ENCODE results near the gene IER3.
A peak's percentile ranks its signal among the peaks of the same experiment; 100 is the strongest.
"Not testable (repeated sequence)": the region's sequence is repeated elsewhere in the genome, so short reads cannot be mapped to it uniquely, and the experiment has no call there.

The IER3 gene

GRCh38 chr6:30723843-30724741 is 20.3 kb downstream of the IER3 start:
- DNase-seq (ENCODE audit: low read depth) = not testable (repeated sequence)

DNA sequence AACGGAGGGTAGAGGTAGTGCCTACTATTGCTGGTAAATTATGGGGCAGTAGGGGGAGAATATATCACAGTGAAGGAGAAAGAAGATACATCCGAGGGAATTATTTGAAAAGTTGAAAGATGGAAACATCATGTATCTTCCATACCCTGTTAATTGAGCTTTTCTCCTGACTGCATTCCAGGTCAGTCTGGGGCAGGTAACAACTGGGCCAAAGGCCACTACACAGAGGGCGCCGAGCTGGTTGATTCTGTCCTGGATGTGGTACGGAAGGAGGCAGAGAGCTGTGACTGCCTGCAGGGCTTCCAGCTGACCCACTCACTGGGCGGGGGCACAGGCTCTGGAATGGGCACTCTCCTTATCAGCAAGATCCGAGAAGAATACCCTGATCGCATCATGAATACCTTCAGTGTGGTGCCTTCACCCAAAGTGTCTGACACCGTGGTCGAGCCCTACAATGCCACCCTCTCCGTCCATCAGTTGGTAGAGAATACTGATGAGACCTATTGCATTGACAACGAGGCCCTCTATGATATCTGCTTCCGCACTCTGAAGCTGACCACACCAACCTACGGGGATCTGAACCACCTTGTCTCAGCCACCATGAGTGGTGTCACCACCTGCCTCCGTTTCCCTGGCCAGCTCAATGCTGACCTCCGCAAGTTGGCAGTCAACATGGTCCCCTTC is 21.0 kb downstream of the IER3 start:
- not testable (repeated sequence) for DNase-seq (ENCODE audit: low read depth)

DNA sequence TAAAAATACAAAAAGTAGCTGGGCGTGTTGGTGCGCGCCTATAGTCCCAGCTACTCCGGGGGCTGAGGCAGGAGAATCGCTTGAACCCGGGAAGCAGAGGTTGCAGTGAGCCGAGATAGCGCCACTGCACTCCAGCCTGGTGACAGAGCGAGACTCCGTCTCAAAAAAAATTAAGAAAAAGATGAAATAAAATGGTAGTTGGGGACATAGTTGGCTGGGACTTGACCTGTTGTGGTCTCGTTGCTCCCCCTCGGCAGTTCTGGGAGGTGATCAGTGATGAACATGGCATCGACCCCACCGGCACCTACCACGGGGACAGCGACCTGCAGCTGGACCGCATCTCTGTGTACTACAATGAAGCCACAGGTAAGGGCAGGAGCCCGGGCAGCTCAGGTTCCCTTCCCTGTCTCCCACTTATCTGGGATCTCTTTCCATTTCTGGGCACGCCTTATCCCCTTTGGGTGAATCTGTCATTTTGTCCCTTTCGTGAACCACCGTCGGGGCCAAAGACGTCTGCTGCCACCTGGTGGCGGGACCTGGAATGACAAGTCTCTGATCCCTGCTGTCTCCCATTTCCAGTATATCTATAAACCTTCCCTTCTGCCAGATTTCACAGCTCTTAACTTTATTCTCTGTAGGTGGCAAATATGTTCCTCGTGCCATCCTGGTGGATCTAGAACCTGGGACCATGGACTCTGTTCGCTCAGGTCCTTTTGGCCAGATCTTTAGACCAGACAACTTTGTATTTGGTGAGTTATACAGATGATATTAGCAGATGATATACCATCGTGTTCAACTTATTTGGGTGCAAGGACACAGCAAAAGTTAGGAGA is 21.9 kb downstream of the IER3 start:
- no peak for DNase-seq (ENCODE audit: low read depth)

DNA sequence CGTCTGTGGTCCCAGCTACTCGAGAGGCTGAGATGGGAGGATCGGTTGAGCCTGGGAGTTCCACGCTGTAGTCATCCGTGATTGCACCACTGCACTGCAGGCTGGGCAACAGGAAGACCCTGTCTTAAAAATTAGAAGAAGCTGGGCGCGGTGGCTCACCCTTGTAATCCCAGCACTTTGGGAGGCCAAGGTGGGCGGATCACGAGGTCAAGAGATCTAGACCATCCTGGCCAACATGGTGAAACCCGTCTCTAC is 22.4 kb downstream of the IER3 start:
- not testable (repeated sequence) for DNase-seq (ENCODE audit: low read depth)

DNA sequence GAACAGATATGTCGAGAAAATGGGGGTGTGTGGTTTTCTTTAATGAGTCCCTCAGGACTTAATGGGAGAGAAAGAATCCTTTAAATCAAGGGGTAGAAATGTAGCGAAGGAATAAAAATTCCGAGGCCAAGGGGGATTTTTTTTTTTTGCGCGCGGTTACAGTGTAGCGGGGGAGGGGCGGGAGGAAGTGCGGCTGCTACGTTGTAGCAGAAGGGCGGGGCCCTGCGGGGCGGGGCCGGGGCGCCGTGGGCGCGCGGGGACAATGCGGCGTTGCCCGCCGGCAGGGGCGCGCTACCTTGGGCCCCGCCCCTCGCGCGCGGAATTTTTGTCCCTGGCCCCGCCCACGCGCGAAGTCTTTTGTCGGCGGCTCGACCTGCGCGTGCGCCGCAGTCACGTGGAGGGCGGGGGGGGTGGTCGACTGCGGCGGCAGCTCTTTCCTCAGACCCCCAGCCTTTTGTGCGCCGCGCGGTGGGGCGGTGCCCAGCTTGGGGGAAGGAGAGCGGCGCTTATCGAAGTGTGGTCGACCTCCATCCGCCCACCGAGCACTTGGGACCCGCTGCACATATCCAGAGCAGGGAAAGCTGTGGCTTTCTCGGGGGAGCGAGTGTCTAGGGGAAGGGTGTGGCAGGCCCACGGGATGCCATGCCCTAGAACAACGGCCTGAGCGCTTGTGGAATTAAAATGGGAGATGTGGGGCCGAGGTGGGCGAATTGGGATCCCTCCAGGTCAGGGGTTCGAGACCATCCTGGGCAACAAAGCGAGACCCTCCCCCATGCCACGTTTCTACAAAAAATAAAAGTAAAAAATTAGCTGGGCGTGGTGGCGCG is 22.9 kb downstream of the IER3 start:
- peak; percentile 71 for DNase-seq (ENCODE audit: low read depth)

DNA sequence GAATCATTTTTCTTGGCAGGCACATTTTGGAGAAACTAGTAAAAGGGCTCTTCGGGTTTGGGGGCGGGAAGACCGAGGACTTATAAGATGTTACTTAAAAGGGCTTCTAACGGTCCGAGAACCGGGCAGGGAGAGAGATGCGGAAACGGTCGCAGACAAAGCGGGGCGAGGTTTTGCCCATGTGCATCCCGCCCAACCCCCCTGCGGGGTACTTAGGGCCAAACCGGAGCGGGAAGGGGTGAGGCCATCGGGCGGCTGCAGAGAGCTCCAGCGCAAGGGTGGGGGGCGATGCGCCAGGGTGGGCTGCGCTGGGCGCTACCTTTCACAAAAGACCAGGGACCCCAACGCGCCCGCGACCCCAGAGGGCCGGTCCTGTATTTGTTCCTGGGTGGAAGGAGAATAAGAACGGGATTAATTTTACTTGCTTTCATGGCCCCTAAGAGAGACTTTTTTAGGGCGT is 23.6 kb downstream of the IER3 start:
- no peak for DNase-seq (ENCODE audit: low read depth)

GRCh38 chr6:30719791-30720737 is 24.3 kb downstream of the IER3 start, which contains the start of gene TUBB:
TSS of gene TUBB (plus strand) at chr6:30720352. CDS start at chr6:30720507, 155 bp downstream.
- DNase-seq (ENCODE audit: low read depth) = peak; percentile 91

DNA sequence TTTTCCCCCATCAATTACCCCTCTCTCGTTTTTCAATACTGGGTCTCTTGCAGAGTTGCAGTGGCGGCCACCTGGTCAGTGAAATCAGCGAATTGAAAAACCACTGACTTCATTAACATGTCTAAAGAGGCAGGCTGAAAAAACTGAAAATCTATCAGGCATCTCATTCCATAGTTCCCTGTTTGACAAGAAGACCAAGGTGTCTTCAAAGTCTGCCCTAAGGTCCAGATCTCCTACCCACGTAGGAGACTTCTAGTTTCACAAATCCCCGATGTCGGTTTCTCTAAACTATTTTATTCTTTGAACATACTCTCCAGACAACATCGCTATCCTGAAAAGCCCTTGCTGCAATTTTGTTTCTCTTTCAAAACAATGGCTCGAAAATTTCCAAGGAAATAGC is 25.0 kb downstream of the IER3 start:
- no peak for DNase-seq (ENCODE audit: low read depth)

DNA sequence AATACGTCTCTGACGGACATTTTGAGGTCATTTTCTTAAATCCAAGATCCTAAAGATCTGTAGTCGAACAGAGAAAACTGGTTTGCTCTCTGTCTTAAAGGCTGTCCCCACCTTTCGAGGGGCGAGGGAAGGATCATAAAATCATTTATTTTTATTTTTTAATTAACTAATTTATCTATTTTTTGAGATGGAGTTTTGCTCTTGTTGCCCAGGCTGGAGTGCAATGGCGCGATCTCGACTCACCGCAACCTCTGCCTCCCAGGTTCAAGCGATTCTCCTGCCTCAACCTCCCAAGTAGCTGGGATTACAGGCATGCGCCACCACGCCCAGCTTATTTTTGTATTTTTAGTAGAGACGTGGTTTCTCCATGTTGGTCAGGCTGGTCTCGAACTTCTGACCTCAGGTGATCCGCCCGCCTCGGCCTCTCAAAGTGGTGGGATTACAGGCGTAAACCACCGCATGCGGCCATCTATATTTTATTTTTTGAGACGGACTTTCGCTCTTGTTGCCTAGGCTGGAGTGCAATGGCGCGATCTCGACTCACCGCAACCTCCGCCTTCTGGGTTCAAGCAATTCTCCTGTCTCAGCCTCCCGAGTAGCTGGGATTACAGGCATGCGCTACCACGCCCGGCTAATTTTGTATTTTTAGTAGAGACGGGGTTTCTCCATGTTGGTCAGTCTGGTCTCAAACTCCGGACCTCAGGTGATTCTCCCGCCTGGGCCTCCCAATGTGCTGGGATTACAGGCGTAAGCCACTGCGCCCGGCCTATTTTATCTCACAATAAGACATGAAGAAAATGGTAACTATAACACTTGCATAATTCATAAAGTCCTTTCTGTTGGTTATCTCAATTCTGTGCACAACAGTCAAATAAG is 26.3 kb downstream of the IER3 start:
- not testable (repeated sequence) for DNase-seq (ENCODE audit: low read depth)

DNA sequence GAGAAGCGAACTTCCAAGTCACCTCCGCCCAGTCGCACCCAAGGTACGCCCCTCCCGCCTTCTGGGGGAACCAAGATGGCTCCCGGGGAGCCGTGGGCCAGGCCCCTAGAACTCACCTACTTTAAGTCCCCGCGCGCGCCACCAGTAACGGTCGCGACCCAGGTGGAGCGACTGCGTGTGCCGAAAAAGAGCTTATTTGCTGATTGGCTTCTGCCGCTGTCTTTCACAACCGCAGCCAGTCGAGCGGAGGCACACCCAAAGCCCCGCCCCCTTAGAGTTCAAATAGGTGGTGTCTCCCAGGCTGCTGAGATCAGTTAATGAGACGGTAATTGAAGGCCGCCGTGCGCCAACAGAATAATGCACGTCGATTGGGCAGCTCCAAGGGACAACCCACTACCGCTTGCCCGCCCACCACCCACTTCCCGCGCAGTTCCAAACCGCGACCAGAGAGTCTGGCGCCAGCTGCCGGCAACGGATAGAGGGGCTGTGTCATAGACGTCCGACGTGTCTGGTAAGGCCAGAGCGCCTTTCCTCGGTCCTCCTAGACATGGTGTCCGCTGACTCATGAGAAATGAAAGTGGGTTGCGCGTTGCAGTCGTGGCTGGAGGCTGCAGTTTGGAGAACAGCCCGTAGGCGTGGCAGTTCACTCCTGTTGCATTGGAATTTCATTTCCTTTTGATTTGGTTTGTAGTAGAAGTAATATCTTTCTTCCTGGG is 27.1 kb downstream of the IER3 start, which contains the start of gene MDC1:
TSS of gene MDC1 (minus strand) at position 153 of the 716 bp plus-strand sequence. CDS start 2,106 bp downstream, outside the sequence.
- peak; percentile 98 for DNase-seq (ENCODE audit: low read depth)

DNA sequence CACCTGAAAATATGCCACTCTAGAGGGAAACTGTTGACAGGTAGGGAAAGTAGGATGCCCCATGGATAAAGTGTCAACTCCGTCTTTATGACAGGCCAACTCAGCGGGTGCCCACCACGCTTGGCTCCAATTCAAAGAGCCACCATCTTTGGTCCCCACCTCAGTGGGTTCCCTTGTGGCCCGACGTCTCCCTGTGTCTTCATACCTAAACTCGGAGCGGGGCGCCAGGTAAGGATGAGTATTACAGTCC is 27.5 kb downstream of the IER3 start:
- DNase-seq (ENCODE audit: low read depth) = no peak

- DNase-seq (ENCODE audit: low read depth) = no peak
Measured at GRCh38 chr6:30714263-30714662, 30.1 kb downstream of the IER3 start.

DNA sequence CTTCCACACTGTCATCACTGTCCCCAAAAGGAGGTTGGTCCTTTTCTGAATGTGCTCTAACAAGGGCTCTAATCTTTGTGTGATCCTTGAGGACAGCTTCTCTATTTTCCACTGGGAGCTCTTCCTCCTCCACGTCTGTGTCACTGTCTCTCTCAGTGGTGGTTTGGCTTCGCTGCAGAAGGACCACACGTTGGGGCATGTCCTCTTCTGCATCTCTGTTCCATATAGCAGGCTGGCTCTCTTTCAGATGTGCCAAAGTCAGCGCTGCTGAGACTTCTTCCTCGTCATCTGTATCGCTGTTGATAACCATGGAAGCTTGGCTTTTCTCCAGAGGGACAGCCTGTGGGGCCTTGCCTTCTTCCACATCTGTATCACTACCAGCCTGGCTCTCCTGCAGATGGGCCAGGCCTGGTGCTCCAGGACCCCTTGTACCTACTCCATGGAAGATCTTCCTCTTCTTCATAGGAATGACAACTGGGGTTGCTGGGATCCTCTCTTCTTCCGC is 31.9 kb downstream of the IER3 start:
- DNase-seq (ENCODE audit: low read depth) = no peak

- no peak for DNase-seq (ENCODE audit: low read depth)
Measured at GRCh38 chr6:30711758-30712380, 32.5 kb downstream of the IER3 start.

DNA sequence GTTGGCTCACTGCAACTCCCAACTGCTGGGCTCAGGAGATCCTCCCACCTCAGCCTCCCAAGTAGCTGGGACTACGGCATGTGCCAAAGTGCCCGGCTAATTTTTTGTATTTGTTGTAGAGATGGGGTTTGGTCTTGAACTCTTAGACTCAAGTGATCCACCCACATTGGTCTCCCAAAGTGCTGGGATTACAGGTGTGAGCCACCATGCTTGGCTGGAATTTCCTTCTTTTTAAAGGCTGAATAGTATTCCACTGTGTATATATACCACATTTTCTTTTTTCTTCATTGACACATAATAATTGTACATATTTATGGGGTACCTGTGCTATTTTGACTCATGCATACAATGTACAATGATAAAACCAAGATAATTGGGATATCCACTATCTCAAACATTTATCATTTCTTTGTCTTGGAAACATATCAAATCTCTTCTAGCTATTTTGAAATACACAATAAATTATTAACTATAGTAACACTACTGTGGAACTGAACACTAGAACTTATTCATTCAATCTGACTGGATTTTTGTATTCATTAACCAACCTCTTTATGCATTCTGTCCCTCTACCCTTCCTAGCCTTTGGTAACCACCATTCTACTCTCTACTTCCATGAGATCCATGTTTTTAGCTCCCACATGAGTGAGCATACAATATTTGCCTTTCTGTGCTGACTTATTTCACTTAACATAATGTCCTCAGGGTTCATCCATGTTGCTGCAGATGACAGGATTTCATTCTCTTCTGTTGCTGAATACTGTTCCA is 35.1 kb downstream of the IER3 start:
- no peak for DNase-seq (ENCODE audit: low read depth)

DNA sequence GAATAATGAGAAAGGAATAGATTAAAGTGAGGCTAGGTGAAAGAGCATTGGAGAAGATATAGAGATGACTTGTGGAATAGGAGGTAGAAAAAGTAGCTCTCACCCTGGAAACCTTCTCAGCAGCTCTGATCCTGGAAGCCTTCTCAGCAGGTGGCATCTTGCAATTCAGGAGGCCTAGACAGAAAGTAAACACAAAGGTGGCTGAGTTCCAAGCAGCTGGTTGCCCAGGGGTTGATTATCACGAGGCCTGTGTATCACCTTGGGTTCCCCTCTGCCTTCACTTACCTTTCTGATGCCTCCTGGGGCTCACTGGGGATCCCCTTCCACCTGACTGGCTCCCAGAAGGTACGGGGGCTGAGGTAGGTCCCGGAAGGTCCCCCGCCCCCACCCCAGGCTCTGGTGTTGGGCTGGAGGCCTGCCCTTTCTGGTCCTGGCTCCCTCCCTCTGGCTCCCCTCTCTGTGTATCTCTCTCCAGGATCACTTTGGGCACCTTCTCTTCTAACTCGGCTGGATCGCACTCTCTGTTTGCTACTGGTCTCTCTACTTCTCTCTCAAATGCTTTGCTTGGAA is 37.0 kb downstream of the IER3 start:
- no peak for DNase-seq (ENCODE audit: low read depth)

DNA sequence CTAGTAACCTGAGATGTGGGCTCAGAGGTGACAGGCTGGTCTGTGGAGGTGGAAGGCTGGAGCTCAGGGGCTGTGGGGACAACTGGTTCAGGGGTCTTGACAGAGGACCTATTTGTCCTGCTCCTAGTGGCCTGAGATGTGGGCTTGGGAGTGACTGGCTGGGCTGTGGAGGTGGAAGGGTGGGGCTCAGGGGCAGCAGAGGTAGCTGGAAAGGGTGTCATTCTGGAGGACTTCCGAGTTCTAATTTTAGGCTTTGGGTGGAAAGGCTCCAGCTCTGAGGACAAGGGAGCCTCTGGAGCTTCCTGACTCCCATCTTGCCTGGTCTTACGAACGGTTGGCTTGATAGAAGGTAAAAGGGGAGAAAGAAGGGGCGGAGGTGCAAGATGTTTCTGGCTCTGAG is 38.7 kb downstream of the IER3 start:
- DNase-seq (ENCODE audit: low read depth) = no peak

Measured in HS-5 (cell line).